GM12892 (cell line): ENCODE data around the gene SYNE1.

Experiments used
- POLR2A ChIP-seq: IDR thresholded peaks from 2 replicates; pipeline ENCODE4 v1.6.1; 2011; ENCODE audit warnings: low read depth, low read length, control low read depth
- POLR2AphosphoS5 ChIP-seq: IDR thresholded peaks from 2 replicates; pipeline ENCODE4 v1.6.1; 2011; ENCODE audit warnings: low read depth, low read length, control low read depth

DNA sequence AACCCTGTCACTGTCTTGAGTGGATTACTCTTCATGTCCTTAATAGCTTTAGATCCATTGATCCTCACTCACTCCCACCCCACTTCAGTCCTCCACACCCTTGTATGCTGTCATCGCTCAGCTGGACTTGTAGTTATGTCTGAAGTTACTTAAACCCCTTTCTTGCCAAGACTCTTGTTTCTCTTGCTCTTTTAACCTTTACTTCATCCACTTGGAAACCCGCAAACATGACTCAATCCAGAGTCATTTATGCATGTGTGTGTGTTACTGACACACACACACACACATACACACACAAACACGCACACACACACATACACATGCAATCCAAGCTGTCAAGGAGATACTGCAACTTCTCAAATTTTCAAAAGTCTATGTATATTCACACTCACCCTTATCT, 341.8 kb downstream of the SYNE1 start:
- TF ChIP-seq POLR2AphosphoS5 (no peak), POLR2A (no peak)
